HL-60/S4 (cell line): Measurements from ENCODE around the gene CLDN9.

ENCODE experiments used
- in situ Hi-C: fragments of 300-500 bp; cut with MboI; formaldehyde crosslinking; loops from 2 replicates; pipeline ENCODE4 v1.14.3; 2022; ENCODE audit warnings: low sequenced_read_pairs

CLDN9 gene

GRCh38 chr16:2991566-2992261, 21.0 kb upstream of the CLDN9 start:
- in situ Hi-C loops: no loop called here

GRCh38 chr16:2992383-2993081, 20.2 kb upstream of the CLDN9 start:
- in situ Hi-C loops: no loop called here

- in situ Hi-C loops: no loop called here
These were observed 16.4 kb upstream of the CLDN9 start for GRCh38 chr16:2996298-2996697.

GRCh38 chr16:2999929-3000328, 12.8 kb upstream of the CLDN9 start:
- in situ Hi-C loops: no loop called here

GRCh38 chr16:3000540-3000939, 12.2 kb upstream of the CLDN9 start:
- in situ Hi-C loops: no loop called here

GRCh38 chr16:3001316-3001715, 11.4 kb upstream of the CLDN9 start:
- in situ Hi-C loops: no loop called here

GRCh38 chr16:3003582-3004270, 9.0 kb upstream of the CLDN9 start:
- in situ Hi-C loops: no loop called here

- in situ Hi-C loops: no loop called here
These were observed 8.4 kb upstream of the CLDN9 start for GRCh38 chr16:3004319-3004718.

GRCh38 chr16:3004781-3005284, 7.9 kb upstream of the CLDN9 start:
- in situ Hi-C loops: no loop called here

- in situ Hi-C loops: no loop called here
These were observed 5.4 kb upstream of the CLDN9 start for GRCh38 chr16:3007059-3007956.

- in situ Hi-C loops: no loop called here
These were observed 4.6 kb upstream of the CLDN9 start for GRCh38 chr16:3007957-3008689.

- in situ Hi-C loops: no loop called here
These were observed 4.1 kb upstream of the CLDN9 start for GRCh38 chr16:3008690-3009037.

- in situ Hi-C loops: no loop called here
These were observed 2.9 kb upstream of the CLDN9 start for GRCh38 chr16:3009568-3010390.

- in situ Hi-C loops: no loop called here
These were observed 2.2 kb upstream of the CLDN9 start for GRCh38 chr16:3010510-3010909.

- in situ Hi-C loops: no loop called here
These were observed 477 bp upstream of the CLDN9 start for GRCh38 chr16:3012246-3012645.

GRCh38 chr16:3013491-3013951, 798 bp downstream of the CLDN9 start:
- in situ Hi-C loops: no loop called here

- in situ Hi-C loops: no loop called here
These were observed 1.4 kb downstream of the CLDN9 start for GRCh38 chr16:3013998-3014690.

- in situ Hi-C loops: no loop called here
These were observed 2.2 kb downstream of the CLDN9 start for GRCh38 chr16:3014971-3015370.
